ENCODE results near the gene ARHGAP30.
A peak's percentile ranks its signal among the peaks of the same experiment; 100 is the strongest.
"Not testable (repeated sequence)": the region's sequence is repeated elsewhere in the genome, so short reads cannot be mapped to it uniquely, and the experiment has no call there.

Gene ARHGAP30

GRCh38 chr1:161070761-161071160 lies 1.1 kb upstream of the ARHGAP30 start:
- DNase-seq = no peak

GRCh38 chr1:161069241-161069640 lies 450 bp downstream of the ARHGAP30 start:
- no peak for DNase-seq

GRCh38 chr1:161068306-161069234 lies 1.1 kb downstream of the ARHGAP30 start:
- DNase-seq = no peak

- DNase-seq = no peak
These were observed 3.0 kb downstream of the ARHGAP30 start for GRCh38 chr1:161066694-161067093.

GRCh38 chr1:161065681-161066080 lies 4.0 kb downstream of the ARHGAP30 start:
- not testable (repeated sequence) for DNase-seq

GRCh38 chr1:161063936-161064335 lies 5.8 kb downstream of the ARHGAP30 start:
- DNase-seq = not testable (repeated sequence)

GRCh38 chr1:161061419-161061818 lies 8.3 kb downstream of the ARHGAP30 start:
- no peak for DNase-seq

- DNase-seq = no peak
These were observed 10.4 kb downstream of the ARHGAP30 start for GRCh38 chr1:161059293-161059692.

- no peak for DNase-seq
These were observed 14.9 kb downstream of the ARHGAP30 start for GRCh38 chr1:161054805-161055204.

GRCh38 chr1:161054232-161054631 lies 15.5 kb downstream of the ARHGAP30 start:
- no peak for DNase-seq

GRCh38 chr1:161052899-161053298 lies 16.8 kb downstream of the ARHGAP30 start:
- DNase-seq = no peak

GRCh38 chr1:161051219-161051618 lies 18.5 kb downstream of the ARHGAP30 start:
- no peak for DNase-seq

- DNase-seq = no peak
These were observed 20.6 kb downstream of the ARHGAP30 start for GRCh38 chr1:161048949-161049722.

GRCh38 chr1:161047436-161048420 lies 22.0 kb downstream of the ARHGAP30 start:
- no peak for DNase-seq

- DNase-seq = peak; percentile 48
These were observed 23.0 kb downstream of the ARHGAP30 start for GRCh38 chr1:161046605-161047228.

GRCh38 chr1:161045736-161046604 lies 23.7 kb downstream of the ARHGAP30 start, which contains the start of gene USF1:
TSS of gene USF1 (minus strand) at chr1:161045977. CDS start at chr1:161043275, 2,702 bp downstream.
- peak; percentile 98 for DNase-seq

- peak; percentile 85 for DNase-seq
These were observed 24.6 kb downstream of the ARHGAP30 start for GRCh38 chr1:161044908-161045735.

GRCh38 chr1:161044535-161044907 lies 25.2 kb downstream of the ARHGAP30 start:
- DNase-seq = peak; percentile 31

- no peak for DNase-seq
These were observed 30.1 kb downstream of the ARHGAP30 start for GRCh38 chr1:161039546-161039945.

GRCh38 chr1:161039154-161039545 lies 30.5 kb downstream of the ARHGAP30 start:
- DNase-seq = peak; percentile 44

Data from DMS53 (cell line).